OCI-LY3 (cell line): ENCODE results near the gene PAQR5.
"Not testable (repeated sequence)": the region's sequence is repeated elsewhere in the genome, so short reads cannot be mapped to it uniquely, and the experiment has no call there.

Experiments used
- H2AFZ ChIP-seq: fragments of 200-600, 300-600 bp; shearing (Covaris generic); 2 replicates; pipeline ENCODE4 v1.6.0; 2014; ENCODE audit warnings: antibody characterized with exemption, low read depth, low read length
- H3K27ac ChIP-seq: fragments of 200-600, 300-600 bp; sonication (generic); 2 replicates; pipeline ENCODE4 v1.5.1; 2014; ENCODE audit warnings: mild to moderate bottlenecking, low read length, moderate library complexity, mixed read lengths
- H3K27me3 ChIP-seq: fragments of 200-600, 300-600 bp; sonication (generic); 2 replicates; pipeline ENCODE4 v1.6.1; 2014; ENCODE audit warnings: low read depth, low read length, mixed read lengths
- H3K36me3 ChIP-seq: fragments of 200-600, 300-600 bp; sonication (generic); replicated peaks from 2 replicates; pipeline ENCODE3; 2014; ENCODE audit warnings: low read depth, low read length, mixed read lengths
- H3K4me1 ChIP-seq: fragments of 300-600, 200-600 bp; sonication (generic); 2 replicates; pipeline ENCODE4 v1.6.1; 2014; ENCODE audit warnings: low read length, mixed read lengths
- H3K4me2 ChIP-seq: fragments of 200-600, 300-600 bp; sonication (generic); 2 replicates; pipeline ENCODE4 v1.6.1; 2014; ENCODE audit warnings: low read length, mixed read lengths
- H3K4me3 ChIP-seq: fragments of 300-600, 200-600 bp; sonication (generic); 2 replicates; pipeline ENCODE4 v1.5.1; 2014; ENCODE audit warnings: antibody characterized with exemption, mild to moderate bottlenecking, low read length, moderate library complexity
- H3K79me2 ChIP-seq: fragments of 300-600, 200-600 bp; shearing (Covaris generic); 2 replicates; pipeline ENCODE4 v1.6.1; 2014; ENCODE audit warnings: mild to moderate bottlenecking, low read length, mixed read lengths
- H3K9ac ChIP-seq: fragments of 300-600, 200-600 bp; shearing (Covaris generic); 2 replicates; pipeline ENCODE4 v1.6.0; 2014; ENCODE audit warnings: mild to moderate bottlenecking, low read length, moderate library complexity
- H3K9me3 ChIP-seq: fragments of 200-600, 300-600 bp; shearing (Covaris generic); 2 replicates; pipeline ENCODE4 v1.6.1; 2014; ENCODE audit warnings: low read length, mixed read lengths; ENCODE audit not compliant: insufficient read depth
- H4K20me1 ChIP-seq: fragments of 200-600, 300-600 bp; sonication (generic); 2 replicates; pipeline ENCODE4 v1.6.1; 2016; ENCODE audit warnings: low read length, mixed read lengths; ENCODE audit not compliant: insufficient read depth
- EZH2phosphoT487 ChIP-seq: fragments of 200-600 bp; shearing (Covaris generic); IDR thresholded peaks from 2 replicates; pipeline ENCODE4 v1.6.1; 2018; ENCODE audit warnings: antibody characterized with exemption, mixed run types, low read depth
- TF ChIP-seq, protein P1 (sequence below): fragments of 200-600, 300-600 bp; sonication (generic); IDR thresholded peaks from 2 replicates; pipeline ENCODE4 v1.5.1; 2014; ENCODE audit warnings: antibody characterized with exemption, low read length, low read depth

The PAQR5 gene

GRCh38 chr15:69337138-69337537 is 38.4 kb downstream of the PAQR5 start:
- no peaks in the 10 kb centered on the region for H4K20me1 ChIP-seq
- no peak overlapping the region for H2AFZ ChIP-seq

DNA sequence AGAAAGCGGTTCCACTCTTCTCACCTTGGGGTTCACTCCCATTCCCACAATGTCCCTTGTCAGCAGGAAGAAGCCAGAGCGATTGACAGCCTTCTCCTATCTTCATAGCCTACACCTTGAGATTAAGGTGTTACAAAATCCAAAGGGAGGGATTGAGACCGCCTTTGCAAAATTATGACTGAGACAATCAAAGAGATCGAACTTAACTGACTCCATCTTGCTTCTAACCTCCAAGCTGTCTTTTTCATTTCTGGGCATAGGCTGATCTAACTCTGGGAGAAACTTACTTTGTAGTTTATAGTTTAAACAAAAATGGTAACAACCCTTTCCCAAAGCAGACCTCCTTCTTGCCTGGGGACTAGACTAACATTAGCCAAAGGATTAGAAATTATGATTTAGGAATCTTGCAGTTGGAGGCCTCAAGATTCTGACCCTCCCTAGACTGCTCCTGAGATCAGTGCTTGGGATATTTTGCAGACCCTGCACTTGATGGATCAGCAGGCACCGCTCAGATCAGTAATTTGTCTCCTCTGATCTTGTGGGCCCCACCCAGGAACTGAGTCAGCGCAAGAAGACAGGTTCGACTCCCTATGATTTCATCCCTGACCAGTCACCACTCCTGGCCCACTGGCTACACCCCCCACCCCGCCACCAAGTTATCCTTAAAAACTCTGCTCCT is 40.0 kb downstream of the PAQR5 start:
- Histone ChIP-seq H3K36me3 (no peaks in the 10 kb centered on the region), H3K27ac (no peak overlapping the region), H3K9ac (no peak overlapping the region)

More at GRCh38 chr15:69337138-69337537, 38.4 kb downstream of the PAQR5 start:
- Histone ChIP-seq H3K4me3 (no peak overlapping the region), H3K27me3 (peaks cover 2% of the 10 kb centered on the region; the same call in 1 of the 2 replicates), H3K9me3 (no peaks in the 10 kb centered on the region), H3K4me2 (no peak overlapping the region), H3K79me2 (no peaks in the 10 kb centered on the region), H3K9ac (no peak overlapping the region), H3K4me1 (no peaks in the 10 kb centered on the region), H3K36me3 (no peaks in the 10 kb centered on the region), H3K27ac (no peak overlapping the region)
- TF ChIP-seq, protein P1, sequence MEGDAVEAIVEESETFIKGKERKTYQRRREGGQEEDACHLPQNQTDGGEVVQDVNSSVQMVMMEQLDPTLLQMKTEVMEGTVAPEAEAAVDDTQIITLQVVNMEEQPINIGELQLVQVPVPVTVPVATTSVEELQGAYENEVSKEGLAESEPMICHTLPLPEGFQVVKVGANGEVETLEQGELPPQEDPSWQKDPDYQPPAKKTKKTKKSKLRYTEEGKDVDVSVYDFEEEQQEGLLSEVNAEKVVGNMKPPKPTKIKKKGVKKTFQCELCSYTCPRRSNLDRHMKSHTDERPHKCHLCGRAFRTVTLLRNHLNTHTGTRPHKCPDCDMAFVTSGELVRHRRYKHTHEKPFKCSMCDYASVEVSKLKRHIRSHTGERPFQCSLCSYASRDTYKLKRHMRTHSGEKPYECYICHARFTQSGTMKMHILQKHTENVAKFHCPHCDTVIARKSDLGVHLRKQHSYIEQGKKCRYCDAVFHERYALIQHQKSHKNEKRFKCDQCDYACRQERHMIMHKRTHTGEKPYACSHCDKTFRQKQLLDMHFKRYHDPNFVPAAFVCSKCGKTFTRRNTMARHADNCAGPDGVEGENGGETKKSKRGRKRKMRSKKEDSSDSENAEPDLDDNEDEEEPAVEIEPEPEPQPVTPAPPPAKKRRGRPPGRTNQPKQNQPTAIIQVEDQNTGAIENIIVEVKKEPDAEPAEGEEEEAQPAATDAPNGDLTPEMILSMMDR: no peak
- no peak for TF ChIP-seq EZH2phosphoT487

GRCh38 chr15:69339214-69339543 is 40.5 kb downstream of the PAQR5 start:
- H3K4me1 ChIP-seq, H3K36me3 ChIP-seq, H2AFZ ChIP-seq, H3K9ac ChIP-seq, H3K27ac ChIP-seq, H4K20me1 ChIP-seq, H3K4me2 ChIP-seq, H3K9me3 ChIP-seq, H3K4me3 ChIP-seq, H3K79me2 ChIP-seq: not testable (repeated sequence)
- H3K27me3 ChIP-seq: peaks cover 12% of the 10 kb centered on the region

More for the DNA sequence above, 40.0 kb downstream of the PAQR5 start:
- Histone ChIP-seq H2AFZ (no peak overlapping the region), H3K27me3 (peaks cover 12% of the 10 kb centered on the region), H3K79me2 (no peaks in the 10 kb centered on the region), H3K4me3 (no peak overlapping the region), H3K9me3 (no peaks in the 10 kb centered on the region), H3K4me2 (no peak overlapping the region), H3K4me1 (no peaks in the 10 kb centered on the region), H4K20me1 (no peaks in the 10 kb centered on the region)
- TF ChIP-seq, protein P1: no peak
- TF ChIP-seq EZH2phosphoT487: no peak

DNA sequence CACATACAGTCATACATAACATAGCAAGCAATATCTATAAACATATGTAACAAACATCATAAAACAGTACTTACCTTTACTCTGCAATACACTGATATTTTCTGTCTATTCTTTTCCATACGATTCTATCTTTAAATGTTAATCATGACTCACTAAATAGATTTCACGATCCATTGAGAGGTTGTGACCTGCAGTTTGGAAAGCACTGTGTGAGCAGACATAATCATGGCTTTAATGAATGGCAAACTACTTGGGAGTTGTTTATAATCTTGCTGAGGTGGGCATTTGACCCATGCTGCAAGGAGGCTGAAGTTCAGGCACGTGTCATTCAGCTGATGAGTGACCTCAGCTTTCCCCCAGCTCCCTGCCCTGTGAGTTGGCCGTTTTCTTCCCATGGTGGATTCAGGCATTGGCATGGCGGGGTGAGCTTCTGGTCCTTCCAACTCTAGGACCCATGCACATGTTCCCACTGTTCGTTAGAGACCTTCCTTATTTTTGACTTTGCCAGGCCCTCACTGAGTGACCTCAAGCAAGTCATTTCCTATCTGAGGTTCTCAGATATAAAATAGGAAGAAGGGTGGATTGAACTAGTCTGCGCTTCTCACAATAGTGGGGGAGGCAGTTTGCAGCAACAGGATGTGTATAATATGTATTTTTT is 41.7 kb downstream of the PAQR5 start:
- no peaks in the 10 kb centered on the region for H3K36me3 ChIP-seq
- no peak overlapping the region for H3K4me2 ChIP-seq
- no peaks in the 10 kb centered on the region for H3K79me2 ChIP-seq
- no peak for TF ChIP-seq EZH2phosphoT487
- TF ChIP-seq, protein P1: no peak
- H3K4me1 ChIP-seq: no peaks in the 10 kb centered on the region
- no peak overlapping the region for H2AFZ ChIP-seq
- no peak overlapping the region for H3K27ac ChIP-seq
- H3K9ac ChIP-seq: no peak overlapping the region
- H3K4me3 ChIP-seq: no peak overlapping the region
- H4K20me1 ChIP-seq: no peaks in the 10 kb centered on the region
- H3K9me3 ChIP-seq: no peaks in the 10 kb centered on the region
- H3K27me3 ChIP-seq: peaks cover 12% of the 10 kb centered on the region
